ENCODE data around the gene MRPS9. TPM values are rescaled to one million over a fixed set of nuclear protein-coding genes. Genes with fewer than 3 reads are reported as not detected.

MRPS9 gene
- polyA plus RNA-seq (ENCODE audit: insufficient read length), result 28.3 TPM

DNA sequence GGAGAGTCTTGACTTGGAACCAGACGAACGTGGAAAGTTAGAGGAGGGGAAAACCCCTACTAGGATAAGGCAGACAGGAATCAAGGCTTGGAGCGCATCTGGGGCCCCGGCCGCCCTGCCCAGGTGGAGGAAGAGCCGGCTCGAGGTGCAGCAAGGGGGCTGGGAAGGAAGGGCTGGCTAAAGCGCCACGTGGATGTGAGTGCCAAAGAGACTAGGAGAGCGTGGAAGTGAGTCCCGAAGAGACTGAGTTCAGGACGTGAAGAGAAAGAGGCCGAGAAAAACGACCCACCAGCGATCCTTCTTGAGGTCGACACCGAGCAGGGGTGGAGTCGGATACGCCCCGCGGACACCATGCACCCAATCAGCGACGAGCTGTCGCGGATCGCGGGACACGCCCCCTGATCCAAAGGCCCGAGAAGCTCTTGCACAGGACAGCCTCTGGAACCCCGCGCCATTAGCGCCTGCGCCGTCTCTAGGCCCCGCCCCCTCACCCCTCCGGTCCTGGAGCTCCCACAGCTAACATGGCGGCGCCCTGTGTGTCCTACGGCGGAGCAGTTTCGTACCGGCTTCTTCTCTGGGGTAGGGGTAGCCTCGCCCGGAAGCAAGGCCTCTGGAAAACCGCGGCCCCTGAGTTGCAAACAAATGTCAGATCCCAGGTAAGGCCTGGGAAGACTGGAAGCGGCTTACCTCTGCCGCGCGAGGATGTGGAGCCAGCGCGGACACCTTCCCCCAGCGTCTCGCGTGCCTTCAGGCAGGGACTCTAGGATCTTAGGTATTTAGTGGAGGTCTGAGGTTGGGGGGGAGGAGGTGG lies at the start of gene MRPS9:
MRPS9 (plus strand) TSS at position 498 of the 811 bp plus-strand sequence; CDS start at position 522, 24 bp downstream.
- DNase-seq (ENCODE audit: low read depth), result peak; percentile 91

DNA sequence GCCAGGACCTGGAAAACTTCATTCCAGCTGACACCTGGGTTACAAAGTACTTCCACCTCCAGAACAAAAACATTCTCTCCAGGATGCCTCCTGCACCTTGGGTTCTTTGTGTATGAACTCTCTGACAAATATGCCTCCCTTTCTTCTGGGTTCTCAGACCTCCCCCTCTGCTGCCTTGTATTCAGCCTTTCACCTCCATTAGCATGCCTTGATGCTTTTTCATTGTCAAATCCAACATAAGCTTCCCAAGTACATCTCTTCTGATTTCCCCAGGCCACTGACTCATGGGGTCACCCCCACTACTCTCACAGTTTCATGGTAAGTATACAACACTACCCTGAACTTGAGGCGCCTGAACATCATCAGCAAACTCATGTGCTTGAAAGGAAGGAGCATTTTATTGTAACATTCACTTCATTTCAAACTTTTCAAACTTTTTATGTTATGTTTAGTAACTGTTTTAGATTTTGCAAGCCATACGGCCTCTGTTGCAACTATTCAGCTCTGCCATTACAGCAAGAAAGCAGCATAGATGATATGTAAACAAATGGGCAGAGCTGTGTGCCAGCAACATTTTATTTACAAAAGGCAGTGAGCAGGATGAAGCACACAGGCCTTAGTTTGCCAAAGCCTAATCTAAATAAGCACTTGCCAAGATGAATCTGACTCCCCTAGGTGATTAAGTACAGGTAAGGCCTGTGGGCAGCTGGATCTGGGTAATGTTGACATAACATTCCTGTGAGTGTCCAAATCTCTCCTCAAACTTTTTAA lies 32.5 kb upstream of the MRPS9 start:
- no peak for DNase-seq (ENCODE audit: low read depth)

DNA sequence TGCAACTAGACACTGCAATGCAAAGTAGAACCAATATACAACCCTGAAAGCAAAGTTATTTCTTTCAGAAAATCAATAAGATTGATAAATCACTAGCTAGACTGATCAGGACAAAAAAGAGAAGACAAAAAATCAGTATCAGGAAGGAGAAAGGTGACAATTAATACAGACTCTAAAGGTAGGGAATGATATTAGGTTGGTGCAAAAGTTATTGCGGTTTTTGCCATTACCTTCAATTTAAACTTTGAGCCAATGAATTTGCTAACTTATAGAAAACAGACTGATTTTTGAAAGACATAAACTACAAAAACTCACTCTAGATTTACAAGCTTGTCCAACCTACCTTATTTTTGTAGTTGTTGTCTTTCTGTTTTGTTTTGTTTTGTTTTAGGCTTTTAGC lies 30.5 kb upstream of the MRPS9 start:
- no peak for DNase-seq (ENCODE audit: low read depth)

DNA sequence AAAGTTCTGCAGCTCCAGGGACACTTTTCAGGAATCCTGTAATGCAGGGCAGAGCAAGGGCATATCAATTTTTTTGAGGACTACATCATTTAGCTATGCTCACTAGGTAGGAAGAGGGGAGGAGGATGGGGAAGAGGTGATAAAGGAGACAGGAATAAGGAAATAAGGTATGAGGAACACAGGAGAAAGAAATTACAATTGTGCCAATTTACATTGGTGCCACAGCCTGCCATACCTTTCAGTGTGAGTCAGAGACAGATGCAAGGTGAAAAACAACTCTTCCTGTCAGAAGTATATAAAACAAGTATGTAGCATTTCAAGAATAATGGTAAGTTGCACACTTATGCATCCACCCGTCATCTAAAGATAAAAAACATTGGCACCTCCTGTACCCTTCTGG lies 5.4 kb upstream of the MRPS9 start:
- no peak for DNase-seq (ENCODE audit: low read depth)

DNA sequence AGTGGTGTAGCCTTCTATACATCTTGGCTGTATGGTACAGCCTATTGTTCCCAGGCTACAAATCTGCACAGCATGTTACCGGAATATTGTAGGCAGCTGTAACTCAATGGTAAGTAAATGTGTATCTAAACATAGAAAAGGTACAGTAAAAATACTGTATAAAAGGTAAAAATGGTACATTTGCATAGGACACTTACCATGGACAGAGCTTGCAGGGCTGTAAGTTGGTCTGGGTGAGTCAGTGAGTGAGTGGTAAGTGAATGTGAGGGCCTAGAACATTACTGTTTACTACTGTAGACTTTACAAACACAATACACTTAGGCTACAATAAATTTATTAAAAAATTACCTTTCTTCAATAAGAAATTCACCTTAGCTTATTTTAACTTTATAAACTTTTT lies 3.7 kb upstream of the MRPS9 start:
- DNase-seq (ENCODE audit: low read depth), result no peak

DNA sequence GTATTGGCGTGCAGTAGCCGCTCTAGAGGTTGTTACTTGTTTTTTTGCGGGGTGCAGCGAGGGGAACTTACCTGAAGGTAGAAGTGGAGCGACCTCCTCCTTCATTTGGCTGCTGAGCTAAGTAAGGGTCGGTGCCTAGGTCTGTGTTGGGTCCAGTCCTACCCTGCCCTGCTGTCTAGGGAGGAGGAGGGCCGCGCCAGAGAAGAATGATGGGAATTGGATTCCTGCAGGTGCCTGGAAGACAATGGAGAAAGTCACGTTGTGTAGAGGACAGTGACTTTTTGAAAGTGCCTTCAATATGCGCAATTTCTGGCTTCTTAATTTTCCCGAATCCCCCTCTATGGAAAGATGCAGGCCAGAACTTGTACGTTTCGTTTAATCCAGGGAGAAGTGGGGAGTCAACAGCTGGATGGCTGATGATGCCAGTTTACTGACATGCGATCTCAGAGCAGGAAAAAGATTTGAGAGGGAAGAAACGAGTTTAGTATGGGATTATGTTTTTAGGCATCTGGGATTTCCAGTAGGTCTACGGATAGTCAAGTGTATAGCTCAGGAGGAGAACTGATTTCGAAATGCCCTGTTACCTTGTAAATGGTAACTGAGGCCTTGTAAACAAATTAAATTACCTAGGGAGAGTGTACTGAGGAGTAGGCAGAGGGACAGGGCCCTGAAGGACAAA lies 653 bp downstream of the MRPS9 start:
- DNase-seq (ENCODE audit: low read depth), result no peak

GRCh38 chr2:105039559-105039958 lies 1.7 kb downstream of the MRPS9 start:
- no peak for DNase-seq (ENCODE audit: low read depth)

- no peak for DNase-seq (ENCODE audit: low read depth)
Observed at GRCh38 chr2:105042189-105042588, 4.3 kb downstream of the MRPS9 start.

DNA sequence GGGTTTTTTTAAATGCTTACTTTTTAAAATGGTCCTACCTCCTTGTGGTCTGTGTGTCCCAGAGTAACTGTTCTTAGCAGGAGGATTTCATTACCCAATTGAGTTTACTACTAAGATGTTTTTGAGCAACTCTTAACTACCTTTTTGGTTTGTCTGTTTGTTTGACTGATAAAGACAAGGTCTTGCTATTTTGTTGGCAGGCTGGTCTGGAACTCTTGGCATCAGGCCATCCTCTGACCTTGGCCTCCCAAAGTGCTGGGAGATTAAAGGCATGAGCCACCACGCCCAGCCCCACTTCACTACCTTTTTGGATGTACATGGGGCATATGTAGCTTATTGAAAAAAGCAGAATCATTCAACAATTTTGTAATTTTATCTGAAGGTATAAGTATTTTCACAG lies 14.9 kb downstream of the MRPS9 start:
- no peak for DNase-seq (ENCODE audit: low read depth)

GRCh38 chr2:105055613-105056012 lies 17.7 kb downstream of the MRPS9 start:
- no peak for DNase-seq (ENCODE audit: low read depth)

GRCh38 chr2:105056245-105056644 lies 18.4 kb downstream of the MRPS9 start:
- DNase-seq (ENCODE audit: low read depth), result no peak

GRCh38 chr2:105057005-105057404 lies 19.1 kb downstream of the MRPS9 start:
- DNase-seq (ENCODE audit: low read depth), result no peak

- no peak for DNase-seq (ENCODE audit: low read depth)
Observed at GRCh38 chr2:105061560-105061959, 23.7 kb downstream of the MRPS9 start.

DNA sequence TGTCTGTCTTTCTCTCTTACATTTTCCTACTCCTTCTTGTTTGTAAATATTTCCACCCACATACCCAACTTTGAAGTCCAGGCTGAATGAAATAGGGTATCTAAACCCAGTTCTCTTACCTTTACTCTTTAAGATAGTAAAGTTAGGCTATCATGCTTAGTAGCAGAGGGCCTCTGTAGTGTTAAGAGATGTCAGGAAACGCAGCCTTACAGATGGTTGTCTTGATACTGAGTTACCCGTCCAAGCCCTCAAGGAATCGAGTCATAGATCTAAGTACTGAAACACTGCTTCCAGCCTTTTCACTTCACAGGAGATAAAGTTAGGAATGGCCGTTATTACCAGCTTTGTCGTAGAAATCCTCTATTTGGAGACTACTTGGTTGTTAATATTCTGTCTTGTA lies 24.3 kb downstream of the MRPS9 start:
- DNase-seq (ENCODE audit: low read depth), result no peak

GRCh38 chr2:105068387-105068786 lies 30.5 kb downstream of the MRPS9 start:
- DNase-seq (ENCODE audit: low read depth), result no peak

- DNase-seq (ENCODE audit: low read depth), result no peak
Observed at GRCh38 chr2:105068875-105069274, 31.0 kb downstream of the MRPS9 start.

GRCh38 chr2:105070010-105070865 lies 32.4 kb downstream of the MRPS9 start:
- DNase-seq (ENCODE audit: low read depth), result no peak

- DNase-seq (ENCODE audit: low read depth), result no peak
Observed at GRCh38 chr2:105071379-105071778, 33.5 kb downstream of the MRPS9 start.

GRCh38 chr2:105072039-105072438 lies 34.2 kb downstream of the MRPS9 start:
- DNase-seq (ENCODE audit: low read depth), result no peak

DNA sequence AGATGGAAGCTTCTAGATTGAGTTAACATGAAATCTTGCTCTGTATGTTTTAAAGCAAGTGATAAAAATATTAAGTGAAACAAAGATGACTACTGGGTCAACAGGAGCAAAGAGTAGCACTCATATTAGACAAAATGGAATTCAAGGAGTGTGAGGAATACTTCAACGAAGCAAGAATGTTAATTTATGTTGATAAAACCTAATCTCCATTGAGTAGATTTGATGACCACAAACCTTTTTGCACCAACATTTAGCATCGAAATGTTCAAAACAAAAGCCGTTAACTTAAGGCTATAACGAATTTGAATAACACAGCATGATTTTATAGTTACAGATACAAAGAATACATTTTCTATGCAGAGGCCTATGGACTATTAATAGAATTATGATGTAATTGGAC lies 35.7 kb downstream of the MRPS9 start:
- no peak for DNase-seq (ENCODE audit: low read depth)

DNA sequence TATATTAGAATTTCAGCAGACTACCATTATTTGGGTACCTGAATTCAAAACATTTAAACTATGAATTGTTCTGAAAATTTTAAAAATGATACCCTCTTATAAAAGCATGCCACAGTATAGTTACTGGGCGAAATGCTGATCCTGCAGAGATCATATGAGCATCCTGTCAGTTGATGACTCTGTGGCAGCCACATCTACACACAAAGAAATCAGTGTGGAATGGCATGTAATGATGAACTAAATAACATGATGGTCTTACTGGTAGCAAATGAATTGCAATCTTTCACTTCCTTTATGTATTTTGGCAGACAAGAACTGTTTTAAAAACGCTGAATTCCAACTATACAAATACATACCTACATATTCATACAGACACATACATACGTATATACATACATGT lies 38.3 kb downstream of the MRPS9 start:
- no peak for DNase-seq (ENCODE audit: low read depth)

Measured in forelimb muscle (tissue), 1 donor.